ENCODE results near the gene PSD. TPM values are rescaled to one million over a fixed set of nuclear protein-coding genes. Genes with fewer than 3 reads are reported as not detected.
A peak's percentile ranks its signal among the peaks of the same experiment; 100 is the strongest.

Gene PSD
- total and polyA plus RNA-seq, 2 donors (not counting 3 experiments of a cell fraction or from before 2014, with no cell fraction given), result 0.10 to 0.40 TPM

- Histone ChIP-seq H3K4me3 (replicated peaks in 1 of 3; ENCODE audit: insufficient read depth in 1 of 3, low read depth in 1 of 3, low read length in 3 of 3) (peak overlapping the region; percentile 64 to 73 (median 70)), H3K9ac (replicated peaks; ENCODE audit: extremely low read depth, insufficient read depth, low read length) (peak overlapping the region; percentile 19), H3K4me2 (ENCODE audit: insufficient read depth, low read length) (peak overlapping the region; percentile 67), H3K27ac (ENCODE audit: insufficient read depth, low read depth, low read length) (no peak overlapping the region), H3K36me3 (ENCODE audit: control insufficient read depth in 2 of 2, extremely low read depth in 1 of 2, insufficient read depth in 2 of 2, low read length in 2 of 2) (peaks cover 0 to 9% of the 10 kb centered on the region in 2 experiments), H4K20me1 (replicated peaks; ENCODE audit: control insufficient read depth, extremely low read depth, insufficient read depth, low read length) (no peaks in the 10 kb centered on the region), H3K27me3 (ENCODE audit: control insufficient read depth in 2 of 2, insufficient read depth in 2 of 2, low read length in 2 of 2) (peaks cover 3 to 7% of the 10 kb centered on the region in 2 experiments), H3K79me2 (ENCODE audit: control insufficient read depth, insufficient read depth, low read length) (no peaks in the 10 kb centered on the region), H3K9me1 (replicated peaks; ENCODE audit: control insufficient read depth, extremely low read depth, insufficient read depth, low read length) (no peaks in the 10 kb centered on the region), H3K4me1 (ENCODE audit: control insufficient read depth, extremely low read depth, insufficient read depth, low read length) (peaks cover 20% of the 10 kb centered on the region), H2AFZ (ENCODE audit: low read depth, low read length) (peak overlapping the region; percentile 60), H3K9me3 (replicated peaks; ENCODE audit: control insufficient read depth, insufficient read depth, low read length) (no peaks in the 10 kb centered on the region)
- intact Hi-C loops (cut with micrococcal nuclease), result loop anchor here (1.0 to 5.0 kb wide), 4 partner anchors 29 to 226 kb away; partner anchors contain the start of genes ACTR1A and SUFU
- TSS peak; percentile 44 for BruUV-seq (replicated peaks)
- ChIA-PET CTCF (interaction anchor here (0.7 to 6.5 kb wide), 18 partner anchors 8 to 252 kb away, joined by 3 to 74 read pairs (median 12); partner anchors contain the start of genes C10orf95, CUEDC2, ELOVL3 and NFKB2), POLR2A (no interaction called here)
- dilution Hi-C loops (cut with MboI; ENCODE audit: extremely low pct_ligation_motif_present, low sequenced_read_pairs), result no loop called here
- TF ChIP-seq POLR2A (IDR thresholded peaks at IDR 0.05; ENCODE audit: low read depth, low read length), result no peak
- TF ChIP-seq, protein P1, sequence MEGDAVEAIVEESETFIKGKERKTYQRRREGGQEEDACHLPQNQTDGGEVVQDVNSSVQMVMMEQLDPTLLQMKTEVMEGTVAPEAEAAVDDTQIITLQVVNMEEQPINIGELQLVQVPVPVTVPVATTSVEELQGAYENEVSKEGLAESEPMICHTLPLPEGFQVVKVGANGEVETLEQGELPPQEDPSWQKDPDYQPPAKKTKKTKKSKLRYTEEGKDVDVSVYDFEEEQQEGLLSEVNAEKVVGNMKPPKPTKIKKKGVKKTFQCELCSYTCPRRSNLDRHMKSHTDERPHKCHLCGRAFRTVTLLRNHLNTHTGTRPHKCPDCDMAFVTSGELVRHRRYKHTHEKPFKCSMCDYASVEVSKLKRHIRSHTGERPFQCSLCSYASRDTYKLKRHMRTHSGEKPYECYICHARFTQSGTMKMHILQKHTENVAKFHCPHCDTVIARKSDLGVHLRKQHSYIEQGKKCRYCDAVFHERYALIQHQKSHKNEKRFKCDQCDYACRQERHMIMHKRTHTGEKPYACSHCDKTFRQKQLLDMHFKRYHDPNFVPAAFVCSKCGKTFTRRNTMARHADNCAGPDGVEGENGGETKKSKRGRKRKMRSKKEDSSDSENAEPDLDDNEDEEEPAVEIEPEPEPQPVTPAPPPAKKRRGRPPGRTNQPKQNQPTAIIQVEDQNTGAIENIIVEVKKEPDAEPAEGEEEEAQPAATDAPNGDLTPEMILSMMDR (IDR thresholded peaks at IDR 0.05; ENCODE audit: extremely low read depth in 1 of 2, insufficient read depth in 1 of 2, low read depth in 1 of 2, low read length in 2 of 2), result no peak
- TF ChIP-seq, protein P2, sequence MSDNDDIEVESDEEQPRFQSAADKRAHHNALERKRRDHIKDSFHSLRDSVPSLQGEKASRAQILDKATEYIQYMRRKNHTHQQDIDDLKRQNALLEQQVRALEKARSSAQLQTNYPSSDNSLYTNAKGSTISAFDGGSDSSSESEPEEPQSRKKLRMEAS (IDR thresholded peaks at IDR 0.05; ENCODE audit: insufficient read depth, insufficient read length), result no peak
- no peak for TF ChIP-seq MYC (IDR thresholded peaks at IDR 0.05; ENCODE audit: low read depth, low read length)
- TF ChIP-seq JUN (IDR thresholded peaks at IDR 0.05; ENCODE audit: borderline replicate concordance, insufficient read depth, insufficient read length, low read depth), result no peak
- no peak for TF ChIP-seq EZH2 (IDR thresholded peaks at IDR 0.05; ENCODE audit: borderline replicate concordance, low read depth, low read length, severe bottlenecking)
- TF ChIP-seq GATA2 (IDR thresholded peaks at IDR 0.05; ENCODE audit: insufficient read depth, insufficient read length, low read depth, low read length), result no peak
- no peak for TF ChIP-seq POLR2AphosphoS5 (IDR thresholded peaks at IDR 0.05; ENCODE audit: insufficient read depth, low read depth, low read length)
- no peak for TF ChIP-seq FOS (IDR thresholded peaks at IDR 0.05; ENCODE audit: borderline replicate concordance, insufficient read depth, low read length)
- FAIRE-seq (no peak), DNase-seq (ENCODE audit: low read depth, low spot score) (peak; percentile 33)
Measured at GRCh38 chr10:102421507-102421756, 2.8 kb upstream of the PSD start.
